Erythroblast (primary cell): ENCODE results near the gene TMEM243.

ENCODE experiments used
- GATA1 ChIP-seq: IDR thresholded peaks from 2 replicates; pipeline ENCODE4 v1.6.1; 2011; ENCODE audit warnings: low read depth, mild to moderate bottlenecking, control low read depth, low read length, moderate library complexity
- POLR2A ChIP-seq: IDR thresholded peaks from 2 replicates; pipeline ENCODE4 v1.6.1; 2011; ENCODE audit warnings: mild to moderate bottlenecking, low read length

DNA sequence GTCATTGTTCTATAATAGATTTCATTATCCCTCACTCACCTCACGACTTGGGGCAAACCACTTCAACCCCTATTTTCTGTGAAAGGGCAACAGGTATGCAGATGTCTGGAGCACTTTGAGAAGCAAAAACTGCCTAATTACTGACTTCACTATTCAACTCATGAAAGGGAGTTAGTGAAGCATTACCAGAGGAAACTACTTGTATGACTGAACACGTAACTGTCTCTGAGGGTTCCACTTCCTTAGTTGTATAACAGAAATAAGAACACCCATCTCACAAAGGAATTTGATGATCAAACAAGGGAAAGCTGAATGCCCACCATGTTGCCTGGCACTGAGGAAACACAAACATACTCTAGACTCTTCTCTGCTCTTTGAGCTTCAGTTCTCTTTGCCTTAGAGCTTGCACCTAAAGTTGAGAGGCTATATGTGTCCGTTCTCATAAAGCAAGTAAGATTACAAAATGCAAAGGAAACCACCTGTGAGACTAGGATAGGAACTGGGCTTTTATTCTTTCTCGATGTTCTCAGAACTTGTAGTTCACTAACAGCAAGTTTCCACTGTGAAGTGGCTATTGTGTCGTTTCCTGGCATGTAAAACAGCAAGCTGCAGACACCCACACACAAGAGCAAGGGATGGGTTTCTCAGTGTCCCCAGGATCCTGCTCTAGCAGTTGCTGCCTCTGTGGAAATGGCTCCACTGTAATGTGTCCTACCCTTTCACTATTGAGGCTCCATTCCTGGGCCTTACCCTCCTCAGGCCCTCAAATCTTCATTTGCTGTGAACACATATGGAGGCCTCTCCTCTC is 2.6 kb downstream of the TMEM243 start:
- TF ChIP-seq POLR2A (no peak), GATA1 (no peak)
